Endothelial cell of umbilical vein (primary cell): ENCODE results near the gene ANK2. TPM values are rescaled to one million over a fixed set of nuclear protein-coding genes. Genes with fewer than 3 reads are reported as not detected.

Experiments
- BruUV-seq: library from RNA; stranded (reverse); fragments of 400-500 nt; replicated peaks from 2 replicates; lab custom pipeline; 2021; lab: Mats Ljungman, UMichigan
- CTCF ChIA-PET: fragments of 300-600, 350-600 bp; sonication (Branson Sonifier 250); formaldehyde crosslinking; loops from one replicate; lab custom pipeline; 2021; ENCODE audit warnings: antibody characterized with exemption, inconsistent platforms; lab: Charles Lee
- POLR2A ChIA-PET: fragments of 300-600, 350-600 bp; sonication (Branson Sonifier 250); formaldehyde crosslinking; loops from one replicate; lab custom pipeline; 2021; ENCODE audit warnings: antibody characterized with exemption, inconsistent platforms; lab: Charles Lee
- DNase-seq: peaks from one replicate; pipeline ENCODE4 v3.0.0-alpha.2; 2011; ENCODE audit warnings: low read depth, low spot score
- FAIRE-seq: peaks from 2 replicates; lab custom pipeline; 2011; peaks lifted over from hg19 to GRCh38; lab: Jason Lieb, UNC
- H2AFZ ChIP-seq: 2 replicates; pipeline ENCODE4 v1.6.0; 2012; ENCODE audit warnings: low read depth, low read length, control low read depth, inconsistent platforms
- H3K27ac ChIP-seq: 2 replicates; pipeline ENCODE4 v1.5.1; 2011; ENCODE audit warnings: low read depth, mild to moderate bottlenecking, control low read depth, low read length, moderate library complexity; ENCODE audit not compliant: insufficient read depth
- H3K27me3 ChIP-seq, 2 experiments: 2 replicates each; pipeline versions ENCODE4 v1.6.0 to v1.6.1; 2011; ENCODE audit warnings: low read length in 2 of 2, mixed read lengths in 1 of 2; ENCODE audit not compliant: control insufficient read depth in 2 of 2, insufficient read depth in 2 of 2
- H3K36me3 ChIP-seq, 2 experiments: 2 replicates in 1 of 2; 3 replicates in 1 of 2; pipeline ENCODE4 v1.5.1; 2011; ENCODE audit warnings: low read length in 2 of 2, mild to moderate bottlenecking in 1 of 2, moderate library complexity in 1 of 2; ENCODE audit not compliant: control insufficient read depth in 2 of 2, insufficient read depth in 2 of 2; ENCODE audit errors: extremely low read depth in 1 of 2
- H3K4me1 ChIP-seq: 3 replicates; pipeline ENCODE4 v1.5.1; 2011; ENCODE audit warnings: mild to moderate bottlenecking, low read length; ENCODE audit not compliant: control insufficient read depth, insufficient read depth; ENCODE audit errors: extremely low read depth
- H3K4me2 ChIP-seq: 2 replicates; pipeline ENCODE4 v1.6.1; 2011; ENCODE audit warnings: low read length, control low read depth, mixed read lengths; ENCODE audit not compliant: insufficient read depth
- H3K4me3 ChIP-seq, 3 experiments: fragments of 200-600 bp in 1 of 3; sonication (generic), shearing (Covaris generic) in 1 of 3; replicated peaks in 1 of 3; 2 replicates each; pipeline ENCODE4 v1.5.1; 2011 to 2016; ENCODE audit warnings: control low read depth in 3 of 3, low read length in 3 of 3, mild to moderate bottlenecking in 2 of 3, inconsistent platforms in 1 of 3, low read depth in 1 of 3, moderate library complexity in 1 of 3; ENCODE audit not compliant: insufficient read depth in 1 of 3
- H3K79me2 ChIP-seq: 2 replicates; pipeline ENCODE4 v1.6.0; 2012; ENCODE audit warnings: low read length, inconsistent platforms; ENCODE audit not compliant: control insufficient read depth, insufficient read depth
- H3K9ac ChIP-seq: replicated peaks from 2 replicates; pipeline ENCODE3; 2011; ENCODE audit warnings: low read length, control low read depth; ENCODE audit not compliant: insufficient read depth; ENCODE audit errors: extremely low read depth
- H3K9me1 ChIP-seq: replicated peaks from 3 replicates; pipeline ENCODE4 v1.6.0; 2011; ENCODE audit warnings: mild to moderate bottlenecking, low read length; ENCODE audit not compliant: control insufficient read depth, insufficient read depth; ENCODE audit errors: extremely low read depth
- H3K9me3 ChIP-seq: replicated peaks from 2 replicates; pipeline ENCODE4 v1.5.1; 2012; ENCODE audit warnings: low read length, inconsistent platforms; ENCODE audit not compliant: control insufficient read depth, insufficient read depth
- H4K20me1 ChIP-seq: replicated peaks from 2 replicates; pipeline ENCODE3; 2011; ENCODE audit warnings: mild to moderate bottlenecking, low read length; ENCODE audit not compliant: control insufficient read depth, insufficient read depth; ENCODE audit errors: extremely low read depth
- CTCF ChIP-seq, 2 donors: IDR thresholded peaks; 1 replicate in 1 of 2; 2 replicates in 1 of 2; pipeline ENCODE4 v1.5.1; 2011; ENCODE audit warnings: low read length in 2 of 2, mild to moderate bottlenecking in 2 of 2, moderate library complexity in 2 of 2, control low read depth in 1 of 2, inconsistent platforms in 1 of 2, low read depth in 1 of 2; ENCODE audit not compliant: insufficient read depth in 1 of 2; ENCODE audit errors: extremely low read depth in 1 of 2
- EZH2 ChIP-seq: IDR thresholded peaks from 2 replicates; pipeline ENCODE4 v1.6.1; 2012; ENCODE audit warnings: borderline replicate concordance, low read depth, mild to moderate bottlenecking, moderate library complexity, low read length, inconsistent platforms; ENCODE audit not compliant: severe bottlenecking
- FOS ChIP-seq: IDR thresholded peaks from 2 replicates; pipeline ENCODE4 v1.6.1; 2011; ENCODE audit warnings: mild to moderate bottlenecking, low read length, moderate library complexity, borderline replicate concordance; ENCODE audit not compliant: insufficient read depth
- GATA2 ChIP-seq: IDR thresholded peaks from 2 replicates; pipeline ENCODE4 v1.7.0; 2011; ENCODE audit warnings: low read depth, mild to moderate bottlenecking, moderate library complexity, mixed read lengths, low read length; ENCODE audit not compliant: insufficient read length, insufficient read depth
- JUN ChIP-seq: IDR thresholded peaks from 2 replicates; pipeline ENCODE4 v1.6.1; 2011; ENCODE audit warnings: borderline replicate concordance, low read depth; ENCODE audit not compliant: insufficient read length, insufficient read depth
- MAX ChIP-seq: IDR thresholded peaks from 2 replicates; pipeline ENCODE4 v1.6.1; 2011; ENCODE audit not compliant: insufficient read depth, insufficient read length
- MYC ChIP-seq: IDR thresholded peaks from one replicate; pipeline ENCODE4 v1.6.1; 2011; ENCODE audit warnings: mild to moderate bottlenecking, low read depth, low read length
- POLR2A ChIP-seq: IDR thresholded peaks from 2 replicates; pipeline ENCODE4 v1.6.1; 2012; ENCODE audit warnings: low read depth, mild to moderate bottlenecking, control low read depth, low read length
- POLR2AphosphoS5 ChIP-seq: IDR thresholded peaks from 2 replicates; pipeline ENCODE4 v1.6.1; 2012; ENCODE audit warnings: low read depth, mild to moderate bottlenecking, control low read depth, low read length, moderate library complexity; ENCODE audit not compliant: insufficient read depth
- dilution Hi-C: fragments of 300-500 bp; cut with MboI; formaldehyde crosslinking; loops from one replicate; pipeline ENCODE4 v1.15.0; 2019; ENCODE audit warnings: low sequenced_read_pairs; ENCODE audit not compliant: extremely low pct_ligation_motif_present
- intact Hi-C: fragments of 100-400 bp; cut with micrococcal nuclease; formaldehyde crosslinking; loops from one replicate; pipeline ENCODE4 v1.10.0; 2022
- polyA plus RNA-seq, 4 experiments: library from polyadenylated mRNA; depleted of rRNA in 3 of 4; stranded (reverse) in 3 of 4; unstranded in 1 of 4; fragments of >200 nt; gene quantifications; 2 replicates each; pipeline versions ENCODE4 v1.2.1 to v1.2.3, GENCODE V29; 2011 to 2012; ENCODE audit warnings: missing spikeins in 1 of 4
- total RNA-seq: library from RNA; stranded (reverse); gene quantifications from 2 replicates; pipeline ENCODE4 v1.2.3, GENCODE V29; 2021

ANK2 gene
- total and polyA plus RNA-seq, 2 donors (not counting 3 experiments of a cell fraction or from before 2014, with no cell fraction given), result not detected

- ChIA-PET CTCF (interaction anchor here (2.5 to 3.4 kb wide), 2 partner anchors 13 to 18 kb away, joined by 11 to 16 read pairs; no protein-coding TSS in a partner anchor), POLR2A (no interaction called here)
- no peaks in the 10 kb centered on the region for H3K79me2 ChIP-seq
- FAIRE-seq (no peak), DNase-seq (no peak)
- TF ChIP-seq CTCF (IDR thresholded peaks at IDR 0.05; ENCODE audit: extremely low read depth in 1 of 2, insufficient read depth in 1 of 2, low read depth in 1 of 2, low read length in 2 of 2), result no peak
- TF ChIP-seq FOS, result no peak
- TF ChIP-seq EZH2, result no peak
- TF ChIP-seq POLR2AphosphoS5, result no peak
- no peak for TF ChIP-seq JUN
- TF ChIP-seq POLR2A, result no peak
- TF ChIP-seq MAX, result no peak
- no peak for TF ChIP-seq MYC
- no peak for TF ChIP-seq GATA2
- H3K9ac ChIP-seq, result no peak overlapping the region
- no peak overlapping the region for H3K4me3 ChIP-seq
- no peaks in the 10 kb centered on the region for H3K9me1 ChIP-seq
- H3K9me3 ChIP-seq, result no peaks in the 10 kb centered on the region
- no peaks in the 10 kb centered on the region for H3K36me3 ChIP-seq
- no peaks in the 10 kb centered on the region for H4K20me1 ChIP-seq
- H2AFZ ChIP-seq, result no peak overlapping the region
- intact Hi-C loops (loop anchor here (5.0 to 10.0 kb wide), 4 partner anchors 268 to 906 kb away; no protein-coding TSS in a partner anchor), dilution Hi-C loops (no loop called here)
- H3K27me3 ChIP-seq, result peaks cover 7 to 15% of the 10 kb centered on the region in 2 experiments
- H3K27ac ChIP-seq, result no peak overlapping the region
- no peaks in the 10 kb centered on the region for H3K4me1 ChIP-seq
- BruUV-seq, result no TSS peak
- no peak overlapping the region for H3K4me2 ChIP-seq
These were observed 227.2 kb downstream of the ANK2 start for GRCh38 chr4:113276464-113277170.
